PC-9 (cell line): ENCODE measurements around the gene SLC25A45. TPM values are rescaled to one million over a fixed set of nuclear protein-coding genes. Genes with fewer than 3 reads are reported as not detected.
"Not testable (repeated sequence)": the region's sequence is repeated elsewhere in the genome, so short reads cannot be mapped to it uniquely, and the experiment has no call there.

ENCODE experiments used
- BruUV-seq: library from RNA; stranded (reverse); fragments of 400-500 nt; replicated peaks from 2 replicates; lab custom pipeline; 2021; lab: Mats Ljungman, UMichigan
- CTCF ChIA-PET: fragments of 300-600 bp; sonication (Branson Sonifier 250); formaldehyde crosslinking; loops from one replicate; lab custom pipeline; 2022; ENCODE audit warnings: antibody characterized with exemption; lab: Charles Lee
- POLR2A ChIA-PET: fragments of 300-600 bp; sonication (Branson Sonifier 250); formaldehyde crosslinking; loops from one replicate; lab custom pipeline; 2022; ENCODE audit warnings: antibody characterized with exemption; ENCODE audit not compliant: unreplicated experiment; lab: Charles Lee
- DNase-seq, 2 experiments: peaks; one replicate each; pipeline versions ENCODE4 v3.0.0 to v3.0.0-alpha.2; 2015 to 2022; ENCODE audit warnings: mixed read lengths in 1 of 2
- H2AFZ ChIP-seq: fragments of 200-600 bp; sonication (generic); 2 replicates; pipeline ENCODE4 v1.8.1; 2017; ENCODE audit warnings: antibody characterized with exemption
- H3F3A ChIP-seq: fragments of 200-600 bp; sonication (generic); 2 replicates; pipeline ENCODE4 v1.8.1; 2017; ENCODE audit warnings: antibody characterized with exemption, mild to moderate bottlenecking, low read depth; ENCODE audit not compliant: insufficient read depth
- H3K27ac ChIP-seq: fragments of 200-600 bp; sonication (generic); 2 replicates; pipeline ENCODE4 v1.6.1; 2016; ENCODE audit warnings: mixed run types
- H3K27me3 ChIP-seq: fragments of 200-600 bp; sonication (generic); 2 replicates; pipeline ENCODE4 v1.6.1; 2016; ENCODE audit warnings: low read depth, mixed run types; ENCODE audit not compliant: insufficient read depth
- H3K36me3 ChIP-seq: fragments of 200-600 bp; sonication (generic); 2 replicates; pipeline ENCODE4 v1.6.1; 2016; ENCODE audit warnings: low read depth, mixed run types
- H3K4me1 ChIP-seq: fragments of 200-600 bp; sonication (generic); replicated peaks from 2 replicates; pipeline ENCODE4 v1.6.1; 2016; ENCODE audit warnings: mixed run types; ENCODE audit not compliant: insufficient read depth
- H3K4me2 ChIP-seq: fragments of 200-600 bp; sonication (generic); 2 replicates; pipeline ENCODE4 v1.6.1; 2017; ENCODE audit warnings: mixed run types
- H3K4me3 ChIP-seq: fragments of 200-600 bp; sonication (generic); 2 replicates; pipeline ENCODE4 v1.6.1; 2016; ENCODE audit warnings: mixed run types
- H3K79me2 ChIP-seq: fragments of 200-600 bp; sonication (generic); 2 replicates; pipeline ENCODE4 v1.6.1; 2017; ENCODE audit warnings: low read depth, mixed run types
- H3K9me2 ChIP-seq: fragments of 200-600 bp; sonication (generic); 2 replicates; pipeline ENCODE4 v1.8.1; 2017; ENCODE audit warnings: mild to moderate bottlenecking; ENCODE audit not compliant: insufficient read depth
- H3K9me3 ChIP-seq: fragments of 200-600 bp; sonication (generic); 2 replicates; pipeline ENCODE4 v1.8.1; 2016; ENCODE audit warnings: low read depth; ENCODE audit not compliant: insufficient read depth
- H4K20me1 ChIP-seq: fragments of 200-600 bp; sonication (generic); 2 replicates; pipeline ENCODE4 v1.8.1; 2017; ENCODE audit not compliant: insufficient read depth
- CTCF ChIP-seq: fragments of 200-600 bp; sonication (generic); conservative IDR thresholded peaks from 2 replicates; pipeline ENCODE4 v1.6.1; 2017; ENCODE audit warnings: mixed run types, antibody characterized with exemption, mild to moderate bottlenecking, moderate library complexity
- EZH2 ChIP-seq: fragments of 200-600 bp; sonication (generic); IDR thresholded peaks from 2 replicates; pipeline ENCODE4 v1.8.0; 2017; ENCODE audit warnings: antibody characterized with exemption, low read depth
- intact Hi-C: fragments of 100-400 bp; cut with micrococcal nuclease; formaldehyde crosslinking; loops from one replicate; pipeline ENCODE4 v1.10.0; 2022; ENCODE audit not compliant: unreplicated experiment
- total RNA-seq: library from RNA; stranded (reverse); gene quantifications from 2 replicates; pipeline ENCODE4 v1.2.3, GENCODE V29; 2021

SLC25A45 gene
- total RNA-seq, 1 experiment from 2014 or later, result 9.8 TPM

- peak; percentile 64 to 93 for DNase-seq
- Histone ChIP-seq H2AFZ (no peak overlapping the region), H3K9me3 (no peaks in the 10 kb centered on the region), H3K4me1 (peaks cover 51% of the 10 kb centered on the region), H3K9me2 (no peaks in the 10 kb centered on the region), H3K4me3 (peak overlapping the region; percentile 32; the same call in 1 of the 2 replicates), H3K27ac (no peak overlapping the region), H3K4me2 (peak overlapping the region; percentile 99), H3K27me3 (no peaks in the 10 kb centered on the region), H3K36me3 (no peaks in the 10 kb centered on the region), H3F3A (peaks cover 48% of the 10 kb centered on the region), H3K79me2 (peaks cover 29% of the 10 kb centered on the region), H4K20me1 (no peaks in the 10 kb centered on the region)
- no TSS peak for BruUV-seq
- TF ChIP-seq CTCF, result peak; percentile 97
- TF ChIP-seq EZH2, result no peak
- intact Hi-C loops, result loop anchor here (1.0 to 5.0 kb wide), 3 partner anchors 53 to 139 kb away; no protein-coding TSS in a partner anchor
- ChIA-PET POLR2A (interaction anchor here (0.5 to 0.7 kb wide), 4 partner anchors 83 to 224 kb away, joined by 3 to 4 read pairs (median 3); partner anchors contain the start of gene MALAT1), CTCF (interaction anchor here (0.6 to 1.4 kb wide), 6 partner anchors 29 to 221 kb away, joined by 3 to 4 read pairs (median 3); partner anchors contain the start of gene SIPA1)
Observed at GRCh38 chr11:65416341-65416824, 33.9 kb upstream of the SLC25A45 start.

GRCh38 chr11:65415499-65416340 lies 33.3 kb upstream of the SLC25A45 start:
- ChIA-PET POLR2A (interaction anchor here (0.5 to 0.8 kb wide), 4 partner anchors 122 to 224 kb away, joined by 3 to 9 read pairs (median 4); partner anchors contain the start of gene SIPA1), CTCF (interaction anchor here (1.0 to 1.4 kb wide), 4 partner anchors 29 to 92 kb away, joined by 3 to 4 read pairs (median 3); no protein-coding TSS in a partner anchor)
- no peaks in the 10 kb centered on the region for H3K27me3 ChIP-seq
- H3K4me2 ChIP-seq, result peak overlapping the region; percentile 99
- peaks cover 28% of the 10 kb centered on the region for H3K79me2 ChIP-seq
- H3K9me2 ChIP-seq, result no peaks in the 10 kb centered on the region
- no peak overlapping the region for H3K27ac ChIP-seq
- intact Hi-C loops, result loop anchor here (1.0 to 5.0 kb wide), 3 partner anchors 54 to 138 kb away; no protein-coding TSS in a partner anchor
- peaks cover 46% of the 10 kb centered on the region for H3K4me1 ChIP-seq
- TF ChIP-seq CTCF, result no peak
- TF ChIP-seq EZH2, result no peak
- no TSS peak for BruUV-seq
- no peaks in the 10 kb centered on the region for H4K20me1 ChIP-seq
- H3F3A ChIP-seq, result peaks cover 43% of the 10 kb centered on the region
- DNase-seq, result no peak
- H3K4me3 ChIP-seq, result peak overlapping the region; percentile 32; the same call in 1 of the 2 replicates
- no peak overlapping the region for H2AFZ ChIP-seq
- no peaks in the 10 kb centered on the region for H3K36me3 ChIP-seq
- no peaks in the 10 kb centered on the region for H3K9me3 ChIP-seq

- Histone ChIP-seq H3K79me2 (peaks cover 21% of the 10 kb centered on the region), H3K4me1 (peaks cover 38% of the 10 kb centered on the region), H4K20me1 (no peaks in the 10 kb centered on the region), H3K4me2 (no peak overlapping the region), H3F3A (peaks cover 35% of the 10 kb centered on the region), H3K27me3 (no peaks in the 10 kb centered on the region), H3K9me3 (no peaks in the 10 kb centered on the region), H3K36me3 (peaks cover 2% of the 10 kb centered on the region), H3K27ac (no peak overlapping the region), H2AFZ (no peak overlapping the region), H3K9me2 (no peaks in the 10 kb centered on the region), H3K4me3 (no peak overlapping the region)
- DNase-seq, result no peak
- POLR2A ChIA-PET, result interaction anchor here (0.8 to 1.0 kb wide), 2 partner anchors 84 to 223 kb away, joined by 4 to 9 read pairs; partner anchors contain the start of genes MALAT1 and SIPA1
- TF ChIP-seq EZH2, result no peak
- TF ChIP-seq CTCF, result no peak
- CTCF ChIA-PET, result interaction anchor here (0.6 to 1.4 kb wide), 2 partner anchors 44 to 85 kb away, joined by 3 read pairs; no protein-coding TSS in a partner anchor
- intact Hi-C loops, result loop anchor here (5.0 kb wide), 1 partner anchor 138 kb away; no protein-coding TSS in a partner anchor
- BruUV-seq, result no TSS peak
Observed at GRCh38 chr11:65414776-65415498, 32.5 kb upstream of the SLC25A45 start.

GRCh38 chr11:65413077-65413664 lies 30.7 kb upstream of the SLC25A45 start:
- H3K27ac ChIP-seq, H3K4me2 ChIP-seq, H2AFZ ChIP-seq, H4K20me1 ChIP-seq, H3K27me3 ChIP-seq, intact Hi-C loops, DNase-seq, H3K9me3 ChIP-seq, H3K9me2 ChIP-seq, CTCF ChIA-PET, H3K4me3 ChIP-seq, BruUV-seq: not testable (repeated sequence)
- Histone ChIP-seq H3K4me1 (peaks cover 25% of the 10 kb centered on the region), H3F3A (peaks cover 29% of the 10 kb centered on the region), H3K79me2 (peaks cover 16% of the 10 kb centered on the region), H3K36me3 (peaks cover 17% of the 10 kb centered on the region)
- POLR2A ChIA-PET, result interaction anchor here (0.6 to 0.7 kb wide), 2 partner anchors 116 to 301 kb away, joined by 4 to 8 read pairs; no protein-coding TSS in a partner anchor
